ENCODE data around the gene ZC2HC1B.
"Not testable (repeated sequence)": the region's sequence is repeated elsewhere in the genome, so short reads cannot be mapped to it uniquely, and the experiment has no call there.

The ZC2HC1B gene

DNA sequence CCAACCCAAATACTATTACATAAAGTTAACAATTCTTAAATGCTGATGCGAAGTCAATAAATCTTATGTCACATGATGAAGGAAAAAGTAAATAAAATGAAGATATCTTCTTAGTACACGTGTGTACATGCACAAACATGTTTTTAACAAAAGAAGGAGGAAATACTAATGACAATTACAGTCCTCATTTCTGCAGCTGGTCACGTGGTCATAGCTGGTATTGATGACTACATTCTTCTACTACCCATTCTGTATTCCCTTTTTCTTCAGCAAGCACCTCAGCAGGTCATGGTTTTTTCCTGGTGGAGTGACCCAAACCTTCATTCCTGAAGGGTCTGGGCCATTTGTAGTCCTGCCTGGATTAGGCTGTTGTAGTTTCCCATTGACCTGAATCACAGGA is 4.5 kb downstream of the ZC2HC1B start:
- DNase-seq (ENCODE audit: low spot score): not testable (repeated sequence)

DNA sequence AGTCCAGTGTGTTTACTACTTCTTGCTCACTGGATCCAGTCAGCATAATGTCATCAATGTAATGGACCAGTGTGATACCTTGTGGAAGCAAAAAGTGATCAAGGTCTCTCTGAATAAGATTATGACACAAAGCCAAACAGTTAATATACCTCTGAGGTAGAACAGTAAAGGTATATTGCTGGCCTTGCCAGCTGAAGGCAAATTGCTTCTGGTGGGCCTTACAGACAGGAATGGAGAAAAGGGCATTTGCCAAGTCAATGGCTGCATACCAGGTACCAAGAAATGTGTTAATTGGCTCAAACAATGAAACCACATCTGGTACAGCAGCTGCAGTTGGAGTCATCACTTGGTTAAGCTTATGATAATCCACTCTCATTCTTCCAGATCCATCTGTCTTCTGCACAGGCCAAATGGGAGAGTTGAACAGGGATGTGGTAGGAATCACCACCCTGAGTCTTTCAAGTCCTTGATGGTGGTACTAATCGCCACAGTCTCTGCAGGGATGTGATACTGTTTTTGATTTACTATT is 7.0 kb downstream of the ZC2HC1B start:
- not testable (repeated sequence) for DNase-seq (ENCODE audit: low spot score)

GRCh38 chr6:143872201-143872600 is 7.9 kb downstream of the ZC2HC1B start:
- no peak for DNase-seq (ENCODE audit: low spot score)

DNA sequence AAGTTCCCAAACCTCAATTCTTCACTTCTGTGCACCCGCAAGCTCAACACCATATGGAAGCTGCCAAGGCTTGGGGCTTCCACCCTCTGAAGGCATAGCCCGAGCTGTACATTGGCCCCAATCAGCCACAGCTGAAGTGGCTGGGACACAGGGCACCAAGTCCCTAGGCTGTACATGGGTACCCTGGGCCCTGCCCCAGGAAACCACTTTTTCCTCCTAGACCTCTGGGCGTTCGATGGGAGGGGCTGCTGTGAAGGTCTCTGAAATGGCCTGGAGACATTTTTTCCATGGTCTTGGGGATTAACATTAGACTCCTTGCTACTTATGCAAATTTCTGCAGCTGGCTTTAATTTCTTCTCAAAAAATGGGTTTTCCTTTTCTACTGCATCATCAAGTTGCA is 9.3 kb downstream of the ZC2HC1B start:
- not testable (repeated sequence) for DNase-seq (ENCODE audit: low spot score)

- DNase-seq (ENCODE audit: low spot score): not testable (repeated sequence)
These were observed 10.2 kb downstream of the ZC2HC1B start for GRCh38 chr6:143874503-143874902.

DNA sequence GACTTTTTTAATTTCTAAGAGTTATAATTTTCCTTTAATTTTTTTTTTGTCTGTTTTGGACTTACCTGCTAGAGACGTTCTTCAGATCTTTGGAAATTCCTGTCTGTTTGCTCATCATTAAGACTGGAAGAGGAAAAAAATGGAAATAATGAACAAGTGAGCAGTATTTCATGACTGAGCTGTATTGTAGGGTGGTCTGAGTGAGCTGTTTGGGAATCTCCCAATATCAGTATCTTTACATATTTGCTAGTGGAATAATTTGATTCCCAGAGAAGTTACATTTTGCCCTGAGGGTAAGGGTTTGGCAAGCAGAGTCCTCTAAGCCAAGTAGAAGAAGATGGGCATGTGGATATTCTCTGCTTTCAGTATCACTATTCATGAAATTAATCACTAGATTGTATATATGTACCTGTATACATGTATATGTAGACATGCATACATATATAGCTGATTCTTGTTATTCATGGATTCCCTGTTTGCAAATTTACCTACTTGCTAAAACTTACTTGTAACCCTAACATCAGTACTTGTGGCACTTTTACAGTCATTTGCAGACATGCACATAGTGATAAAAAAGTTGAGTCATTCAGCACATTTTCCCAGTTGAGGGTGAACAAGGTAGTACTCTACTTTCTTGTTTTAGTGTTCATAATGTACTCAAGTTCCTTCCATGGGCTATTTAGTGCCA is 13.5 kb downstream of the ZC2HC1B start:
- no peak for DNase-seq (ENCODE audit: low spot score)

DNA sequence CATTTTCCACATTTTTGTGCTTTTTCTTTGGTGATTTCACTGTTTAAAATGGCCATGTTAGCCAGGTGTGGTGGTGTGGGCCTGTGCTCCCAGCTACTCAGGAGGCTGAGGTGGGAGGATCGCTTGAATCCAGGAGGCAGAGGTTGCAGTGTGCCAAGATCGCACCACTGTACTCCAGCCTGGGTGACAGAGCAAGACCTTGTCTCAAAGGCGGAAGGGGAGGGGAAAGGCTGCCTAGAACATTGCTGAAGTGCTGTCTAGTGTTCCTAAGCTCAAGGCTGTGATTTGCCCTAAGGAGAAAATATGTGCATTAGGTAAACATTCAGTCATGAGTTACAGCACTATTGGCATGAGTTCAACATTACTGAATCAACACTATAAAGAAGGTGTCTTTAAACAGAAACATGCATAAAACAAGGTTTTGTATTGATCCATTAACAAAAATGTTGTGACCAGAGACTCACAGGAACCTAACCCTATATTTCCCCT is 14.0 kb downstream of the ZC2HC1B start:
- no peak for DNase-seq (ENCODE audit: low spot score)

GRCh38 chr6:143880412-143880811 is 16.1 kb downstream of the ZC2HC1B start:
- DNase-seq (ENCODE audit: low spot score): no peak

- no peak for DNase-seq (ENCODE audit: low spot score)
These were observed 18.2 kb downstream of the ZC2HC1B start for GRCh38 chr6:143882401-143882930.

- no peak for DNase-seq (ENCODE audit: low spot score)
These were observed 20.1 kb downstream of the ZC2HC1B start for GRCh38 chr6:143884216-143884900.

- DNase-seq (ENCODE audit: low spot score): no peak
These were observed 20.8 kb downstream of the ZC2HC1B start for GRCh38 chr6:143885116-143885515.

DNA sequence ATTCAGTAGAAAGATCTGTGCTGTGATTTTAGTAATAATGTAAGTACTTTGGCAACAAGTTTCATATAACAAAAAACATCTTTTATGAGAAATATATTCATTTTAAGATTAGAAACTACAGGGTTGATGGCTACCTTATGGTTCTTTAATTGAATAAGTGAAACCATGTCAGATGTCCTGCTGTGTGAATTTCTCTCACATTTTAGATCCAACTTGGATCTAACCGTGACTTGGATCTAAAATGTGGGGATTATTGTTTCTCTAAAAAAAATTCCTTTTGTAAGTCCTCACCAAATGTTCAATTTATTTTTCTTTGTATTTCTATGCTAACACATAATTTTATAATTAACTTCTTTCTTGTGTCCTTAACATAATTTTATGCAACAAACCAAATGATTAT is 30.4 kb downstream of the ZC2HC1B start:
- DNase-seq (ENCODE audit: low spot score): no peak

DNA sequence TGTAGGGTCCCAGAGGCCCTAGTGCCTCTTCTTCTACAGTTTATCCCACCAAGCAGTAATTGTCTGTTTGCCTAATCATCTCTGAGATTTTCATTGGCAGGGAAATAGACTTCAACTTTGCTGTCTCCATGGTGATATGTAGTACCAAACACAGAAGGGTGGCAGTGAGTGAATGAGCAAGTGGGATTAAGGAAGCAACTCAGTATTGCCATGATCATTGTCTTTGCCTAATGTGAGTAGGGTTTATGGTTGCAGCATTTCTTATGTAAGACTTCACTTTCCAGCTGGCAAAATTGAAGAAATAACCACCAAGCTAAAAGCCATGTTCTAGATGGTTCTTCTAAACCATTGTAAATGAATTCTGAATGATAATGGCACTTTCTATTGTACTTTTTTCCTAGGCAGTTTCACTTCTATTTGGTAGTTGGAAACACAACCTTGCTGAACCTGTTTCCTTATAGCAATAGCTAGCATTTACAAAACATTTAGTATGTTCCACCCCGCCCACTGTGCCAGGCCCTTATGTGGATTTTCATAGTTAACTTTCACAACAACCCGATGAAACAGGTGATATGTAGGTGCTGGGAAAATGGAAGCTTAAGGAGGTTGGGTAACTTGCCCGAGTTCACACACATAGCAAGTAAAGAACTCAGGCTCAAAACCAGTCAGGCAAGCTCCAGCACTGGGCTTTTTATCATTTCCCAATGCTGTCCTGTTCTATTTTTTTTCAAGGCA is 32.0 kb downstream of the ZC2HC1B start:
- DNase-seq (ENCODE audit: low spot score): no peak

- no peak for DNase-seq (ENCODE audit: low spot score)
These were observed 36.1 kb downstream of the ZC2HC1B start for GRCh38 chr6:143900358-143900757.

GRCh38 chr6:143901885-143902750 is 37.8 kb downstream of the ZC2HC1B start:
- peak; percentile 40 for DNase-seq (ENCODE audit: low spot score)

- DNase-seq (ENCODE audit: low spot score): no peak
These were observed 38.6 kb downstream of the ZC2HC1B start for GRCh38 chr6:143902827-143903226.

DNA sequence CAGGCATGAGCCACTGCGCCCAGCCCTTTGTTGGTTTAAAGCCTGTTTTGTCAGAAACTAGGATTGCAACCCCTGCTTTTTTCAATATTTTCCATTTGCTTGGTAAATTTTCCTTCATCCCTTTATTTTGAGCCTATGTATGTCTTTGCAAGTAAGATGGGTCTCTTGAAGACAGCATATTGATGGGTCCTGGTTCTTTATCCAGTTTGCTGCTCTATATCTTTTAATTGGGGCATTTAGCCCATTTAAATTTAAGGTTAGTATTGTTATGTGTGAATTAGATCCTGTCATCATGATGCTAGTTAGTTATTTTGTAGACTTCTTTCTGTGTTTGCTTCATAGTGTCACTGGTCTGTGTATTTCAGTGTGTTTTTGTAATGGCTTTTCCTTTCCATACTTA is 46.8 kb downstream of the ZC2HC1B start:
- DNase-seq (ENCODE audit: low spot score): no peak

- DNase-seq (ENCODE audit: low spot score): no peak
These were observed 48.4 kb downstream of the ZC2HC1B start for GRCh38 chr6:143912671-143913070.

- DNase-seq (ENCODE audit: low spot score): not testable (repeated sequence)
These were observed 52.8 kb downstream of the ZC2HC1B start for GRCh38 chr6:143917026-143917425.

- no peak for DNase-seq (ENCODE audit: low spot score)
These were observed 64.6 kb downstream of the ZC2HC1B start for GRCh38 chr6:143928853-143929252.

- no peak for DNase-seq (ENCODE audit: low spot score)
These were observed 65.7 kb downstream of the ZC2HC1B start for GRCh38 chr6:143929975-143930374.

Measured in AG20443 (cell line).